Stomach (tissue), 4 donors: ENCODE measurements around the gene ALKBH7.

Experiments used
- POLR2A ChIP-seq, 4 donors: fragments of 450-650 bp; IDR thresholded peaks; one replicate each; pipeline ENCODE4 v1.6.1; 2016; ENCODE audit warnings: antibody characterized with exemption in 4 of 4, control low read depth in 2 of 4, mild to moderate bottlenecking in 1 of 4, moderate library complexity in 1 of 4
- POLR2AphosphoS5 ChIP-seq, 3 donors: sonication (generic); formaldehyde crosslinking; IDR thresholded peaks; one replicate each; pipeline ENCODE4 v1.6.1; 2016; ENCODE audit warnings: antibody characterized with exemption in 3 of 3
- TF ChIP-seq, protein P1 (sequence below), 7 experiments: fragments of 450-650 bp in 4 of 7; fragments of 200-600 bp in 3 of 7; sonication (generic) in 3 of 7; IDR thresholded peaks; one replicate each; pipeline ENCODE4 v1.5.1; 2016 to 2019; ENCODE audit warnings: antibody characterized with exemption in 7 of 7, control low read depth in 2 of 7, mild to moderate bottlenecking in 1 of 7

DNA sequence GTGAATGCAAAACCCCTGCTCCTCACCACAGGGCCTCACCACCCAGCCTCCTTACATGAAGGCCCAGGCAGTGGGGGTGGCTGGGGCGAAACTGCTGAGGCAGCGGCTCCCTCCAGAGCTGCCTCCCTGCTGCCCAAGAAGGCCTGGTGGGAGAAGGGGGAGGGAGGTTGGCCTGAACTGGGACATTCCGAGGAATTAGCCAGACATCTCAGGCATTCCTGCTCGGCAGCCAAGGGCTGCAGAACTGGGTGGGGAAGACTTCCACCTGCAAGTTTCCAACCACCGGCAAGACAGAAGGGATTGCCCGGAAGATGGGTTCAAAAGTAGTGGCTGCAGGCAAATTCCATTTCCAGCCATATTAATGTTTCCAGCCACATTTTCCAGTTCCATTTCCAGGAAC lies 5.4 kb downstream of the ALKBH7 start:
- TF ChIP-seq, protein P1, sequence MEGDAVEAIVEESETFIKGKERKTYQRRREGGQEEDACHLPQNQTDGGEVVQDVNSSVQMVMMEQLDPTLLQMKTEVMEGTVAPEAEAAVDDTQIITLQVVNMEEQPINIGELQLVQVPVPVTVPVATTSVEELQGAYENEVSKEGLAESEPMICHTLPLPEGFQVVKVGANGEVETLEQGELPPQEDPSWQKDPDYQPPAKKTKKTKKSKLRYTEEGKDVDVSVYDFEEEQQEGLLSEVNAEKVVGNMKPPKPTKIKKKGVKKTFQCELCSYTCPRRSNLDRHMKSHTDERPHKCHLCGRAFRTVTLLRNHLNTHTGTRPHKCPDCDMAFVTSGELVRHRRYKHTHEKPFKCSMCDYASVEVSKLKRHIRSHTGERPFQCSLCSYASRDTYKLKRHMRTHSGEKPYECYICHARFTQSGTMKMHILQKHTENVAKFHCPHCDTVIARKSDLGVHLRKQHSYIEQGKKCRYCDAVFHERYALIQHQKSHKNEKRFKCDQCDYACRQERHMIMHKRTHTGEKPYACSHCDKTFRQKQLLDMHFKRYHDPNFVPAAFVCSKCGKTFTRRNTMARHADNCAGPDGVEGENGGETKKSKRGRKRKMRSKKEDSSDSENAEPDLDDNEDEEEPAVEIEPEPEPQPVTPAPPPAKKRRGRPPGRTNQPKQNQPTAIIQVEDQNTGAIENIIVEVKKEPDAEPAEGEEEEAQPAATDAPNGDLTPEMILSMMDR (IDR thresholded peaks at IDR 0.05) = no peak
- TF ChIP-seq POLR2A (IDR thresholded peaks at IDR 0.05) = no peak
- no peak for TF ChIP-seq POLR2AphosphoS5 (IDR thresholded peaks at IDR 0.05)
